HG03280 (cell line): ENCODE results near the gene POLRMT.
"Not testable (repeated sequence)": the region's sequence is repeated elsewhere in the genome, so short reads cannot be mapped to it uniquely, and the experiment has no call there.

Source experiments
- ATAC-seq: cut with Tn5 transposase; IDR thresholded peaks from one replicate; pipeline ENCODE4 v1.9.1; 2021; ENCODE audit warnings: mild to moderate bottlenecking, moderate library complexity; ENCODE audit not compliant: unreplicated experiment

POLRMT gene

DNA sequence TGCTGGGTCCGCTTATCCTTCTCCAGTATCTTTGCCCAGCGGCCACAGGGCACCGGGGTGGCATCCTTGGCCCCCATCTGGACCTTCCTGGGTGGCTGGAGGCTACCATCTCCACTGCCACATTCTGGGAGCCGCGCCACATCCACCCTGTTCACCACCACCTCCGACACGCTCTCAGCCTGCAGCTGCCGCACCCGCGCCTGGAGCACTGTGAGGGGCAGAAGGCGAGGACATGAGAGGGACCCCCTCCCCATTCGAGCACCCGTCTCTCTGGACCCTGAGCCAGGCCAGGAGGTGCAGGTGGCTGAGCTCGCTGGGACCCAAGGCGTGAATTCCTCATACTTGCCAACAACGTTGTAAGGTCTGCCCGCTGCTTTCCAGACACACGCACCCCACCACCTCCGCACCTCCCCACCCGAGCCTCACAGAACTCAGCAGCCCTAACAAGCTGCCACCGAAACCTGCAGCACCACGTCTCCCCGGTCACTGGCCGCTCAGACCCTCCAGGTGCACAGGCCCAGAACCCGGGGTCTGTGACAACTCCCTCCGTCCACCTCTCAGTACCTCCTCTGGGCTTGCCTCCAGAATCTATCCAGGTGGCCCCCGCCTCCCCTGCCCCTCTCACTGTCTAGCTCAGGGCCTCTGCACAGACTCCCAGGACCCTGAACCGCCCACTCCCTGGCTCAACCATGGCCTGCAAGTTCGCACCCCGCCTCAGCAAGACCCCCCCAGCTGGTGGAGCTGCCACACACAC, 3.2 kb downstream of the POLRMT start:
- no peak for ATAC-seq

GRCh38 chr19:629515-629914, 3.8 kb downstream of the POLRMT start:
- ATAC-seq: not testable (repeated sequence)

- ATAC-seq: no peak
Observed at GRCh38 chr19:628168-628567, 5.2 kb downstream of the POLRMT start.

- not testable (repeated sequence) for ATAC-seq
Observed at GRCh38 chr19:626566-626965, 6.8 kb downstream of the POLRMT start.

DNA sequence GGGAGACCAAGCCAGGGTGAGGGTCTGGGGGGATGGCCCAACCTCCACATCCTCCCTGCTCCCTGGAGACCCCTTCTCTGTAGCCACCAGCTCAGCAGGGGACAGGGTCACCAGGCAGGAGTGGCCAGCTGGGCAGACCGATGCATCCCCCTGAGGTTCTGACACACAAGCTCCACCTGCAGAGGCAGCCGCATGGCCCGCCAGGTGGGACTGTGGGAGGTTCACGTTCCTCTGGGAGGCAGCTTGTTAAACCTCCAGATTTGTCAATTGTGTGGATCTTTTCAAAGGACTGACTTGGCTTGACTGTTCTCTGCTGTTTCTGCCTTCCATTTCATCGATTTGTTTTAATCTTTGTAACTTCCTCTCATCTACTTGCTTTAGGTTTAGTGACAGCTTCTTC, 8.1 kb downstream of the POLRMT start:
- no peak for ATAC-seq

DNA sequence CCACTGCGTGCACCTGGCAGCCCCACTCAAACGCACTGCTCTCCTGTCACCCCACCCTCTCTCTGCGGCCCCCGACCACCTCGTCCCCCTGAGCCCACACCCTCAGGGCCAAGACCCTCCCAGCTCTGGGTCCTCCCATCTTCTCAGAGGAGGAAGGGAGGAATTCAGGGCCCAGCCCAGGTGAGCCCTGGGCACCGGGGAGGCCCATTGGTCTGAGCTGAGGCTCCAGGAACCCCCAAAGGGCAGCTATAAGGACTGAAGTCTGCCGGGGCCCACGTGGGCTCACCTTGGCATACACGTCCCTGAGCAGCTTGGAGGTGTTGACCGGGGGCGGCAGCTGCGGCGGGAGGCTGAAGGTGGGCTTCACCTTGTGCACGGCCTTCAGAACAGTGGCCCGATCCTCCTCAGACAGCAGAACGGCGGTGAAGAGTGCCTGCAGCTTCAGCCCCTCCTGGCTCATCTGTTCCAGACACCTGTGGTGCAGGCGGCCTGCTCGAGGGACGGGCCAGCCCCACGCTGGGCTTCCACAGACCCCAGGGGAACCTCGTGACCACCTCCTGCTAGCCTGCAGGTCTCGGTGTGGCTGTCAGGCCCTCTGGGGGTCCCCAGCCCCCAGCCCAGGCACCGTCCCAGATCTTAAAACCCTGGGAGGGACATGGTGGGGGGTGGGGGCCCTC, 8.8 kb downstream of the POLRMT start:
- ATAC-seq: no peak

GRCh38 chr19:623974-624373, 9.4 kb downstream of the POLRMT start:
- ATAC-seq: no peak

GRCh38 chr19:623175-623916, 10.0 kb downstream of the POLRMT start:
- no peak for ATAC-seq

- no peak for ATAC-seq
Observed at GRCh38 chr19:622666-623065, 10.7 kb downstream of the POLRMT start.

- ATAC-seq: no peak
Observed at GRCh38 chr19:621819-622218, 11.5 kb downstream of the POLRMT start.

GRCh38 chr19:621191-621590, 12.1 kb downstream of the POLRMT start:
- ATAC-seq: not testable (repeated sequence)

DNA sequence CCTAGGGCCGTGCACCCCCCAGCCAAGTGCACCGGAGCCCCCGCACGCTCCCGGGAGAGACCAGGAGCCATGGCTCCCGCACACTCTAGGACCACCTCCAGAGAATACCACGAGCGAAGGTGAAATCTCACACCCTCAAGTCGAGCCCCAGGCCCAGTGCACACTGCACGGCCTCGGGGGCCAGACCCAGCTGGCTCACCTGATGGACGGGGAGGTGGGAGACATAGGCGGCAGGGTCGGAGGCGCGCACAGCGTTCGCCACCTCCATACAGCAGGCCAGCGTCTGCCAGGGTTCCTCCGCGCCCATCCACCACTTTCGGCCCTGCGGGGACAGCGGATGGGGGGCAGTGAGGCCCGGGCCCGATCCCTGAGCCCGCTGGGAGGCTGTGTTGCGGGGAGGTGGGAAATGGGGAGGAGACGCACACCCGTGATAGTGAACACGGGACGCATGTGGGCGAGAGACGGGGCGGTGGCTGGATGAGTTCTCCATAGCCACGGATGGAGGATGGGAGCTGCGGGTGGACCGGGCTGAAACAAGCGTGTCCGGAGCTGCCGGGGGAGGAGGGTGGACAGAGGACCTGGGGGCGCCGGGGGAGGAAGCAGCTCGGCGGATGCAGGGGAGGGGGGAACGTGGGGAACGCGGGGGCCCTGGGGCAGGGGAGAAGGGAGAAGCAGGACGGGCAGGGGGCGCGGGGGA, 13.0 kb downstream of the POLRMT start:
- ATAC-seq: no peak

DNA sequence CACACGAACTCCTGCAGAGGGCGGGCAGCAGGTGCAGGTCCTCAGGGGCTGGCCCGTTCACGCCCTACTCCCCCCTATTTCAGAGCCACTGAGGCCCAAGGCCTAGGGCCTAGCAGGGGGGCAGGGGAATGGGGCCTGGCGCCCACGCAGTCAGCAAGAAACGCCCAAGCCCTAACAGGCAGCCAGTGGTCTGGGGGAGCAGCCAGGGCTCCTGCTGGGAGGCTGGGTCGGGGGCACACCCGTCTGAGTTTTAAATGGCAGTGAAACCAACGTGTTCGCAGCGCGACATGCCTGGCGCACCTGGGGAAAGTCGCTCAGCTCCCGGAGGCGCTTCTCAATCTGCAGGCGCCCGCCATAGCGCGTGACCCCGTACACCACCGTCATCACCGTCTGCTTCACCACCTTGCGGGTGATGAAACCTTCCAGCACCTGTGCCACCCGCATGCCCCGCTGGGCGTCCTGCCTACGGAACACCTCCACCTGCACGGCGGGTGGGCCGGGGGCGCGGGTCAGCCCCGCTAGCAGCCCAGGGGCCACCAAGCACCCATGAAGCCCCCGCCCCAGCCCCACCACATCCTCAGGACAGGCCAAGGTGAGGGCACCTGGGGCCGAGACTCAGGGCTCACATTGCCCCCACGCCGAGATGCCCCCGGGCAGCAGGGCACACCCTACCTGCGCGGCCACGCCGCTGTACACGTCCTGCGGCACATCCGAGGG, 13.9 kb downstream of the POLRMT start:
- no peak for ATAC-seq

DNA sequence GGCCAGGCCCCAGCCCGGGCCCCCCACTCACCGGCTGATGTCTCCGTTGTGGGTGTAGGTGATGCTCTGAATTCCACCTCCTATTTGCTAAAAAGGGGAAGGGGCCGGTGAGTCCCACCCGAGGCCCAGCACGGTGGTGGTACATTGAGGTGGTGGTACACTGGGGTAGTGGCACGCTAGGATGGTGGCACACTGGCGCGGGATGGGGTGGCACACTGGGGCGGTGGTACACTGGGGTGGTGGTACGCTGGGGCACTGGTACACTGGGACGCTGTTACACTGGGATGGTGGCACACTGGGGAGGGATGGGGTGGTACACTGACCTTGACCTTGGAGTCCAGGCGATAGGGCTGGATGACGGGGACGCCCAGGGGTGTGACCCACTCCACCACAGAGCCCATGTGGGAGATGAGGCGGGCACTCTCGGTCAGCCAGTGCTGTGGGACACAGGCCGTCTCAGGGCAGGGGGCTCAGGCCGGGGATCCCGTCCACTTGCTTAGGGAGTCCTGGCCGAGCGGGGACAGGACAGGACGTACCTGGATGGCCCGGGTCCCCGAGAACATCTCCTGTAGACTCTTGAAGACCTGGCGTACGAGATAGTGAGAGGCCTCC, 14.6 kb downstream of the POLRMT start:
- no peak for ATAC-seq

DNA sequence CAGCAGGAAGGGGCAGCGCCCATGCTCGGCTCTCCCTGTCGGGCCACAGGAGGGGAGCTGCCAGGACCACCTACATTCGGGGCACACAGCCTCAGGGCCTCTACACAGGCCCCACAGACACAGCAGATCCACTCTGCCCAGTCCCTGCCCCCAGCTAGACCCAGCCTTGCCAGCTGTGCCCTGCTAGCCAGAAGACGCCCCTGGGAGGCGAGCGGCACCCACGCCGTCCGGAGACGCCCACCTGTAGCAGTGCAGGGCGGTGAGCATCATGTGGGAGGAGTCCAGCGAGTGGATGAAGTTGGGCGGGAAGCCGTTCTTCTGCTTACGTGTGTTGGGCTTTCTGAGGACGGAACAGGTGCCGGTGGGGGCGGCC, 15.1 kb downstream of the POLRMT start:
- ATAC-seq: no peak

DNA sequence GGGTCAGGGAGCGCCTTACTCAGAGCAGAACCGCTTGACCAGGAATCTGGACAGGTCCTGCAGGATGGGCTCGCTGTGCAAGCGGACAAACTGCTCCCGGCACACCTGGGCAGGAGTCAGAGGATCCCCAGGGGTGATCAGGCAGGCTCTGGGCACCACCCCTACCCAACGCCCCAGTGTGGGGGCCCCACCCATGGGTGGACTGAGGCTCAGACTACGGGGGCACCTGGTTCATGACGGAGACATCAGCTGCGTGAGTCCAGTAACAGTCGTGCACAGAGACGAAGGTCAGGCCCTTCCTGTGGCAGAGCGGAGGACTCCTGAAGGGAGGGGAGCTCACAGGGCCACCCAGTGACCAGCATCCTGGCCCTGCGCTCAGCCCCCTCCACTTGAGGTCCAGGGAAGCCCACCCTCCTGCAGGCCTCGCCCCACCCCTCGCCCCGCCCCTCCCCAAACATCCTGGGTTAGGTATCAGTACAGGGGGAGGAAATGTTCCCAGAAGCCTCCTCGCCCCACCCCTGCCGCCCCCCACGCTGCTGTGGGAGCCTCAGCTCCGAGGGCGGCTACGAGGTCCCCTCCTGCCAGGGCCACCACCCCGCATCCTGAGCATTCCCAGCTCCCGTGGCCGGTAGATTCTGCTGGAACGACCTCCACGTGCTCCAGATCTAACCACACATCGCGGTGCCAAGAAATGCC, 15.6 kb downstream of the POLRMT start:
- ATAC-seq: no peak

- ATAC-seq: no peak
Observed at GRCh38 chr19:616747-617526, 16.4 kb downstream of the POLRMT start.

GRCh38 chr19:616062-616700, 17.2 kb downstream of the POLRMT start:
- ATAC-seq: no peak
